NCI-H82 treated with DMSO at 0.1 percent for 48 hours (cell line): ENCODE measurements around the gene CPM.

Experiments
- DNase-seq: peaks from one replicate; lab custom pipeline; 2025; ENCODE audit not compliant: unreplicated experiment; lab: John Stamatoyannopoulos, UW

Gene CPM

GRCh38 chr12:68880660-68881325 is 52.2 kb downstream of the CPM start:
- DNase-seq: no peak

- no peak for DNase-seq
Observed at GRCh38 chr12:68878846-68879245, 54.1 kb downstream of the CPM start.

- DNase-seq: no peak
Observed at GRCh38 chr12:68878283-68878682, 54.7 kb downstream of the CPM start.

- no peak for DNase-seq
Observed at GRCh38 chr12:68877583-68877982, 55.4 kb downstream of the CPM start.

GRCh38 chr12:68876461-68876860 is 56.5 kb downstream of the CPM start:
- DNase-seq: no peak

- no peak for DNase-seq
Observed at GRCh38 chr12:68873316-68873715, 59.7 kb downstream of the CPM start.

- no peak for DNase-seq
Observed at GRCh38 chr12:68871921-68872320, 61.0 kb downstream of the CPM start.

- DNase-seq: no peak
Observed at GRCh38 chr12:68871396-68871795, 61.6 kb downstream of the CPM start.

GRCh38 chr12:68870443-68870842 is 62.5 kb downstream of the CPM start:
- no peak for DNase-seq

- DNase-seq: no peak
Observed at GRCh38 chr12:68870011-68870410, 63.0 kb downstream of the CPM start.

- no peak for DNase-seq
Observed at GRCh38 chr12:68868043-68868790, 64.8 kb downstream of the CPM start.

GRCh38 chr12:68867606-68868005 is 65.4 kb downstream of the CPM start:
- DNase-seq: no peak

- DNase-seq: no peak
Observed at GRCh38 chr12:68866950-68867349, 66.0 kb downstream of the CPM start.

GRCh38 chr12:68865399-68866164 is 67.4 kb downstream of the CPM start:
- DNase-seq: no peak

- DNase-seq: no peak
Observed at GRCh38 chr12:68864604-68865003, 68.4 kb downstream of the CPM start.

GRCh38 chr12:68863886-68864454 is 69.0 kb downstream of the CPM start:
- peak; percentile 4 for DNase-seq

GRCh38 chr12:68863109-68863770 is 69.7 kb downstream of the CPM start:
- DNase-seq: no peak

- no peak for DNase-seq
Observed at GRCh38 chr12:68861890-68862289, 71.1 kb downstream of the CPM start.

GRCh38 chr12:68856510-68856909 is 76.5 kb downstream of the CPM start:
- no peak for DNase-seq

GRCh38 chr12:68855771-68856170 is 77.2 kb downstream of the CPM start:
- no peak for DNase-seq

GRCh38 chr12:68855111-68855510 is 77.9 kb downstream of the CPM start:
- no peak for DNase-seq
